ENCODE results near the gene RHBDF2. TPM values are rescaled to one million over a fixed set of nuclear protein-coding genes. Genes with fewer than 3 reads are reported as not detected.
"Not testable (repeated sequence)": the region's sequence is repeated elsewhere in the genome, so short reads cannot be mapped to it uniquely, and the experiment has no call there.

Gene RHBDF2
- total and polyA plus RNA-seq, 2 experiments from 2014 or later, result 4.9 to 11.0 TPM

GRCh38 chr17:76510831-76511244 is 9.6 kb upstream of the RHBDF2 start:
- Histone ChIP-seq H3K4me2 (no peak overlapping the region), H3K27ac (no peak overlapping the region), H2AFZ (no peak overlapping the region)

GRCh38 chr17:76508472-76509063 is 7.3 kb upstream of the RHBDF2 start:
- H3K4me2 ChIP-seq; H3K79me2 ChIP-seq; H3K4me3 ChIP-seq; H3K9me2 ChIP-seq (replicated peaks; ENCODE audit: insufficient read depth); H3K27me3 ChIP-seq; H3K27ac ChIP-seq; H2AFZ ChIP-seq; H4K20me1 ChIP-seq (ENCODE audit: insufficient read depth, poor library complexity, severe bottlenecking); DNase-seq (ENCODE audit: low spot score); H3K4me1 ChIP-seq (ENCODE audit: insufficient read depth); H3K36me3 ChIP-seq (replicated peaks; ENCODE audit: insufficient read depth, low read depth); H3K9me3 ChIP-seq (ENCODE audit: low read depth): not testable (repeated sequence)
- WGBS (ENCODE audit: low lambda C conversion rate, missing lambda C conversion rate), result 77% methylated on average over 14 of the region's 14 CpGs

More at GRCh38 chr17:76510831-76511244, 9.6 kb upstream of the RHBDF2 start:
- Histone ChIP-seq H3K36me3 (replicated peaks; ENCODE audit: insufficient read depth, low read depth) (no peaks in the 10 kb centered on the region), H3K4me1 (ENCODE audit: insufficient read depth) (peaks cover 4% of the 10 kb centered on the region), H4K20me1 (ENCODE audit: insufficient read depth, poor library complexity, severe bottlenecking) (no peaks in the 10 kb centered on the region), H3K9me2 (replicated peaks; ENCODE audit: insufficient read depth) (no peaks in the 10 kb centered on the region), H3K4me3 (no peak overlapping the region), H3K9me3 (ENCODE audit: low read depth) (no peaks in the 10 kb centered on the region), H3K79me2 (no peaks in the 10 kb centered on the region), H3K27me3 (peaks cover 4% of the 10 kb centered on the region)
- no peak for TF ChIP-seq CTCF (IDR thresholded peaks at IDR 0.05; ENCODE audit: poor library complexity)
- no peak for TF ChIP-seq EZH2 (IDR thresholded peaks at IDR 0.05; ENCODE audit: borderline replicate concordance)
- no peak for TF ChIP-seq EZH2phosphoT487 (IDR thresholded peaks at IDR 0.05; ENCODE audit: low read depth, severe bottlenecking, unreplicated experiment)
- DNase-seq (ENCODE audit: low spot score), result peak; percentile 12
- WGBS (ENCODE audit: low lambda C conversion rate, missing lambda C conversion rate), result 44% methylated on average over 9 of the region's 9 CpGs

GRCh38 chr17:76506408-76507345 is 5.5 kb upstream of the RHBDF2 start:
- H4K20me1 ChIP-seq (ENCODE audit: insufficient read depth, poor library complexity, severe bottlenecking), result no peaks in the 10 kb centered on the region
- H3K4me3 ChIP-seq, result no peak overlapping the region
- no peaks in the 10 kb centered on the region for H3K9me2 ChIP-seq (replicated peaks; ENCODE audit: insufficient read depth)
- H3K36me3 ChIP-seq (replicated peaks; ENCODE audit: insufficient read depth, low read depth), result no peaks in the 10 kb centered on the region
- H3K79me2 ChIP-seq, result no peaks in the 10 kb centered on the region
- H3K4me1 ChIP-seq (ENCODE audit: insufficient read depth), result peaks cover 8% of the 10 kb centered on the region
- no peak overlapping the region for H3K27ac ChIP-seq
- H3K9me3 ChIP-seq (ENCODE audit: low read depth), result no peaks in the 10 kb centered on the region
- H3K4me2 ChIP-seq, result peak overlapping the region; percentile 54
- 30% methylated on average over 24 of the region's 24 CpGs for WGBS (ENCODE audit: low lambda C conversion rate, missing lambda C conversion rate)
- DNase-seq (ENCODE audit: low spot score), result peak; percentile 85
- H3K27me3 ChIP-seq, result peaks cover 4% of the 10 kb centered on the region
- no peak overlapping the region for H2AFZ ChIP-seq
- TF ChIP-seq CTCF (IDR thresholded peaks at IDR 0.05; ENCODE audit: poor library complexity) (peak; percentile 86), EZH2 (IDR thresholded peaks at IDR 0.05; ENCODE audit: borderline replicate concordance) (no peak), EZH2phosphoT487 (IDR thresholded peaks at IDR 0.05; ENCODE audit: low read depth, severe bottlenecking, unreplicated experiment) (no peak)

GRCh38 chr17:76504117-76504516 is 2.9 kb upstream of the RHBDF2 start:
- H3K27ac ChIP-seq, result no peak overlapping the region
- no peaks in the 10 kb centered on the region for H3K9me3 ChIP-seq (ENCODE audit: low read depth)
- DNase-seq (ENCODE audit: low spot score), result peak; percentile 3
- no peak overlapping the region for H3K4me3 ChIP-seq
- H2AFZ ChIP-seq, result no peak overlapping the region
- H3K9me2 ChIP-seq (replicated peaks; ENCODE audit: insufficient read depth), result no peaks in the 10 kb centered on the region
- H3K79me2 ChIP-seq, result peaks cover 8% of the 10 kb centered on the region
- H3K4me2 ChIP-seq, result no peak overlapping the region
- no peaks in the 10 kb centered on the region for H3K36me3 ChIP-seq (replicated peaks; ENCODE audit: insufficient read depth, low read depth)
- no peak for TF ChIP-seq EZH2phosphoT487 (IDR thresholded peaks at IDR 0.05; ENCODE audit: low read depth, severe bottlenecking, unreplicated experiment)
- no peak for TF ChIP-seq EZH2 (IDR thresholded peaks at IDR 0.05; ENCODE audit: borderline replicate concordance)
- no peak for TF ChIP-seq CTCF (IDR thresholded peaks at IDR 0.05; ENCODE audit: poor library complexity)
- H3K4me1 ChIP-seq (ENCODE audit: insufficient read depth), result peaks cover 11% of the 10 kb centered on the region
- 78% methylated on average over 7 of the region's 7 CpGs for WGBS (ENCODE audit: low lambda C conversion rate, missing lambda C conversion rate)
- no peaks in the 10 kb centered on the region for H4K20me1 ChIP-seq (ENCODE audit: insufficient read depth, poor library complexity, severe bottlenecking)
- H3K27me3 ChIP-seq, result peaks cover 4% of the 10 kb centered on the region
